ENCODE results near the gene MAGI1.
"Not testable (repeated sequence)": the region's sequence is repeated elsewhere in the genome, so short reads cannot be mapped to it uniquely, and the experiment has no call there.

MAGI1 gene

DNA sequence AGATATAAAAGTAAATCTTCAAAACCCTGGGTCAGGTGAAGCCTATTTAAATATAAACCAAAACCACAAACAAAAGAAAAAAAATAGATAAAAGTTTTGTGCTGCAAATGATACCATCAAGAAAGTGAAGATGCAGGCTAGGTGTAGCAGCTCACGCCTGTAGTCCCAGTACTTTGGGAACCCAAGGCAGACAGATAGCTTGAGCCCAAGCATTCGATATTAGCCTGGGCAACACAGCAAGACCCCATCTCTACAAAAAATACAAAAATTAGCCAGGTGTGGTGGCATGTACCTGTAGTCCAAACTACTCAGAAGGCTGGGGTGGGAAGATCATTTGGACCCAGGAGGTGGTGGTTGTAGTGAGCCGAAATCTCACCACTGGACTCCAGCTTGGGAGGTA is 164.8 kb downstream of the MAGI1 start:
- DNase-seq (ENCODE audit: low spot score): no peak

DNA sequence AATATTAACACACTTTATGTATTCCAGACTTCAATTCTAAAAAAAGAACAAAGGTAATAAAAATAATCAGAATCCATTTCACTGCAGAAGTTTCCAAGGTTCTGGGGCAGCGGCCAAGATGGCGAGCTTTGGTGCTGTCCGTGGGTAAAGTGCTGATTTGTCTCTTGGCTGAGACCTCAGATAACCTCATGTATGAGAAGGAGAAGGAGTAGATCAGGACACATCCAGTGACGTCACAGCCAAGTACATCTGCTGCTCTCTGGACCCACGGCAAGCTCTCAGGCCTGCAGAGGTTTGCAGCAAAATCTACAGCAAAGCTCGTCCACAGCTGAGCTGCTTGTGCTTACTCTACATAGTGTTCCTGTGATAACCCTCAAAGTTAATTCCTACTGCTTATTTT is 165.7 kb downstream of the MAGI1 start:
- DNase-seq (ENCODE audit: low spot score): no peak

- DNase-seq (ENCODE audit: low spot score): peak; percentile 83
Observed at GRCh38 chr3:65871305-65872141, 167.2 kb downstream of the MAGI1 start.

- DNase-seq (ENCODE audit: low spot score): no peak
Observed at GRCh38 chr3:65869798-65870197, 168.9 kb downstream of the MAGI1 start.

DNA sequence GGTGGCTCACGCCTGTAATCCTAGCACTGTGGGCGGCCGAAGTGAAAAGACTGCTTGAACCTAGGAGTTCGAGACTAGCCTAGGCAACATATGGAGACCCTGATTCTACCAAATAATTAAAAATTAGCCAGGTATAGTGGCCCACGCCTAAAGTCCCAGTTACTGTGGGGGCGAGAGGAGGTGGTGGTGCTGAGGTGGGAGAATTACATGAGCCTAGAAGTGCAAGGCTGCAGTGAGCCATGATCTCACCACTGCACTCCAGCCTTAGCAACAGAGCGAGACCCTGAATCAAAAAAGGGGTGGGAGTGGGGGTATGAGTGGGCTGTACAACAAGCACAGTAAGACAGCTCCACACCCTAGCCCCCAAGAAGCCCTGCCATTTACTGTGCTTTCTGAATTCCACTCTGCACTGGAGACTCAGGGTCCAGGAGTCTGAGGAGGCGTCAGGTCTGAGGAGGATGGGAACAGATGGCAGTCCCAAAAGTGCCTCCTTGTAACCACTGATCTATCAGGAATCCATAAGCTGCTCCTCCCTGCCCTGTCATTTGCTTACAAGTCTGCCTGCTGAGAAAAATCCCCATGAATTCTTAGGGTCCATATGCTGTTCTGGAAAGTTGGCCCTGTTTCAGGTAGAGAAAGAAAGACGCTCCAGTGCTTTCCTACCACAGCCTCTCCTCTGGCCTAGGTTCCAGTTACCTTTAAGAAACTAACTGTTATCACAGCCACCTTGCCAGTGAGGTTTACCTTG is 171.1 kb downstream of the MAGI1 start:
- DNase-seq (ENCODE audit: low spot score): no peak

GRCh38 chr3:65864357-65864904 is 174.3 kb downstream of the MAGI1 start:
- DNase-seq (ENCODE audit: low spot score): no peak

GRCh38 chr3:65861718-65862117 is 177.0 kb downstream of the MAGI1 start:
- DNase-seq (ENCODE audit: low spot score): no peak

GRCh38 chr3:65859612-65860011 is 179.1 kb downstream of the MAGI1 start:
- DNase-seq (ENCODE audit: low spot score): not testable (repeated sequence)

DNA sequence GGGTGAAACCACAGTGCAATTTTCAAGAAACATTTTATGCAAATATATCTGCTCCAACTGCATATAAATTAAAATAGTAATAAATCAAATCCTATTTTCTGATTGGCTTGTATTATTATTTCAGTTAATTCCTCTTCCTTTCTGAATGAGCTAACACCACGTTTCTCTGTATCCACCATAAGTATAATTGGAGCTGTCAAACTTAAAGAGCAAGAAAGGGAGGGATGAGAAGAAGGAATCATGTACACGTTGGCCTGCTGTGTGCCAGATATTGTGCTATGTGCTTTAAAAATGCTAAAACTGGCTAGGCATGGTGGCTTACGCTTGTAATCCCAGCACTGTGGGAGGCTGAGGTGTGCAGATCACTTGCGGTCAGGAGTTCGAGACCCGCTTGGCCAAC is 180.0 kb downstream of the MAGI1 start:
- DNase-seq (ENCODE audit: low spot score): no peak

DNA sequence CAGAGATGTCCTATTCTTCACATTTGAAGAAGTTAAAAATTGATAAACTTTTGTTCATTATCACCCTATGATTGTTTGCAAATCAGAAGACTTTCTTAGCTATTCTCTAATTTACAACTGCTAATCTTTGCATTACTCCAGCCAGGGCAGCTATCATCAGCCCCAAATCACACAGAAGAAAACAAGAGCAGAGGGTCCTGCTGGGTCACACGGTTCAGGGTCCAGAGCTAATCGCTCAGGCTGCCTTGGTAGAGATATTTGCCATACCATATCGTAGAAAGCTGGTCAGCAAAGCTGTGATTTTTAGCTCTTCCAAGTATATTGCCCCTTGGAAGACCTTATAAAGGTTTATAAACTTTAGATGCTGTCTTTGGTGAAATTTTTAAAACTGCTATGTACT is 181.4 kb downstream of the MAGI1 start:
- DNase-seq (ENCODE audit: low spot score): no peak

DNA sequence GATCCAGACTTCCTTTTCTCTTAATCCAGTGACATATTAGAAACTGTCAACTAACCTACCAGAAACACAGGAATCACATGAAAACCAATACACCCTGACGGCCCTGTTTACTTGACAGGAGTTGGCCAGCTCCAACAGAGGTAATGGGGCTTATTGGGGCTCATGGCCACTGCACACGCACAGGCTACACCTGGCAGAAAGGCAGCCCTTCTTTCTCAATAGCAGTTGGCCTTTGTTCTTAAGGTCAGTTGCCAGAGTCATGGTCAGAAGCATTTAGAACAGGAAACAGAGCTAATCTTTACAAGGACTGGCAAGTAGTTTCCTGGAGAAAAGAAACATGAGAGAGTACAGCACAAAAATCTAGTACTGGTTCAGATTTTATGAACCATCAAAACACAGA is 181.8 kb downstream of the MAGI1 start:
- peak; percentile 41 for DNase-seq (ENCODE audit: low spot score)

GRCh38 chr3:65855370-65856100 is 183.2 kb downstream of the MAGI1 start:
- DNase-seq (ENCODE audit: low spot score): peak; percentile 57

GRCh38 chr3:65854606-65855304 is 184.0 kb downstream of the MAGI1 start:
- peak; percentile 81 for DNase-seq (ENCODE audit: low spot score)

DNA sequence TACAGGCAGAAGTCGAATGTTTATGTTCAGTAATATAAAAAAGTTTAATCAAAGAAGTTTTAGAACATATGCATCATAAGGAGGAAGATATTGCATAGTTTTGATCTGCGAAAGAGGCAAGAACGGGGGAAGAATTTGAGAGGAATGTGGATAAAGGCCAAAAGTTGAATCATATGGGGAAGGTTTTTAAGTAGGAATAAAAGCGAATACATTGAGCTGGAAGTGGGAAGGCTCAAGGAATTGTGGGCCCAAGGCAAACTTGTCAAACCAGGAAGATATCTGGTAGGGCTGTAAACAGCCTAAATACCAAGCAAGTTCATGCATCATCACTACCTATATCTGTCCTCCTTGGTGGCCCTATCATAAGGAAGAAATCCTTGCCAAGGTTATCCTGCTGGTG is 186.9 kb downstream of the MAGI1 start:
- no peak for DNase-seq (ENCODE audit: low spot score)

DNA sequence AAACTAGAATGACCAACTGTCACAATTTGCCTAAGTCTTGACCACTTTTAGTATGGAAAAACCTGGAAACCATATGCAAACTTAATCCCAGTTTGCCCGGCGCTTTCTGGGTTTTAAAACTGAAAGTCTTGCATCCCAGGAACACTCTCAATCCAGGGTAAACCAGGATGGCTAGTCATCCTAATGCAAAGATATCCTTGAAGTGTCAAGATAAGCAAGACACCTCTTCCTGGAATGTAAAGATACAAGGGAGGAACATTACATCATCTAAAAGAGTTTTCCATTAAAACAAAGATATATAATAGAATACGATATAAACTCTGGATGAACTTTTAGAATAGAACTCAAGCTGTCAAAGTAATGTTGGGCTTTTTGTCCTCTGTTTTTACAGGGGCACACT is 188.5 kb downstream of the MAGI1 start:
- DNase-seq (ENCODE audit: low spot score): no peak

GRCh38 chr3:65848024-65848423 is 190.7 kb downstream of the MAGI1 start:
- no peak for DNase-seq (ENCODE audit: low spot score)

- DNase-seq (ENCODE audit: low spot score): no peak
Observed at GRCh38 chr3:65846936-65847335, 191.8 kb downstream of the MAGI1 start.

DNA sequence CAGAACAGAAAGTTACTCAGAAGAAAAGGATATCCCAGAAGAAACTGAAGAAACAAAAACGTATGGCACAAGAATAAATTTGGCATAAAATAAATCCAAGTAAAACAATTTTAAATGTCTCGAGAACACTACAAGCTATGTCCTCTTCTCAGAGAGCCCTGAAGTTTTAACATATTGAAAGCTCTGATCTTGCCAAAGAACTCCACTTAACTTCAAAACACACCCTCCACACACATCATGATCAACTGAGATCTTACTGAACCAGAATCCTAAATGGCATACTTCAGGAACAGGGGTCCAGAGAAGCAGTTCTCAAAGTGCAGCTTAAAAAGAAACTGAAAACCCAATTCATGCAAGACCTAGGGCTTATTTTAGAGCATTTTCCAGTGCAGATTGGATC is 194.3 kb downstream of the MAGI1 start:
- DNase-seq (ENCODE audit: low spot score): no peak

DNA sequence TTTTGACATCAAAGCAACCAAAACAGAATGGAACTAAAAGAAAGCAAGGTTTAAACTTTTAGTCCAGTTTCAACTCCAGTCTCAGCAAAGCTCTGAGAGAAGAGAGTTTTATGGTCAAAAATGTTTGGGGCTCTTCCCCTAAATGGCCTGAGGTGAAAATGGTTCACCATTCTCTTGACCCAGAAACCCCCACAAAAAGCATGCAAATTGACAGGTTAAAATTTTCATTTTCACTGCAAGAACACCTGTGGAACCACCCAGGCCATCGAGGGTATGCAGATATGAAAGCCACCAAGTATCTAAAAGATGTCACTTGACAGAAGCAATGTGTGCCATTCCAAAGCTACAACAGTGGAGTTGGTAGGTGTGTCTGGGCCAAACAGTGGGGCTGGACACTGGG is 195.0 kb downstream of the MAGI1 start:
- DNase-seq (ENCODE audit: low spot score): no peak

DNA sequence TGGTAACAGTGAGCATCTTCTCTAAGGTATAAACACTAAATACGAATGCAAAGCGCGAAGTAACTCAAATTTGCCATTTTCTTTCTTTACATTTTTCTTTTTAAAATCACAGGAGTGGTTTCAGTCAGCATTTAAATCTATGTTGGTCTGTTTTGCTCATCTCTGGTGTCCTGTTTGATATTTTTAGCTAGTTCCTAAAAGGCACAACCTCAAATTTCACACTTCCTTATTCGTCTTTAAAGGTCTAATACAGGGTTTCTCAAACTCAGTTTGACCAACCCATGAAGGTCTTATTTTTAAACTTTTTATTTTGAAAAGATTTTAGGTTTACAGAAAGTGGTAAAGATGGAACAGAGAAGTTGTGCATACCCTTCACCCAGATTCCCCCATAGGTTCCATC is 201.1 kb downstream of the MAGI1 start:
- no peak for DNase-seq (ENCODE audit: low spot score)

GRCh38 chr3:65836047-65836446 is 202.7 kb downstream of the MAGI1 start:
- DNase-seq (ENCODE audit: low spot score): peak; percentile 74

Data from kidney tubule cell (primary cell).